T-helper 1 cell treated with Interleukin-12 subunit alpha and Interleukin-12 subunit beta and Interleukin-4 antibody, amounts not matched to agents 30 μg/mL and 1 μg/mL, for 36 hours (primary cell): ENCODE results near the gene ABHD10.

ENCODE experiments used
- H3K27ac Mint-ChIP-seq: one replicate; pipeline ENCODE4 v1.8.0; 2021; ENCODE audit warnings: mild to moderate bottlenecking, mixed read lengths
- H3K27me3 Mint-ChIP-seq: one replicate; pipeline ENCODE4 v1.8.0; 2021; ENCODE audit warnings: low read depth, mixed read lengths
- H3K36me3 Mint-ChIP-seq: one replicate; pipeline ENCODE4 v1.8.0; 2021; ENCODE audit warnings: low read depth, mixed read lengths
- H3K4me1 Mint-ChIP-seq: one replicate; pipeline ENCODE4 v1.8.0; 2021; ENCODE audit warnings: low read depth, mixed read lengths
- H3K4me3 Mint-ChIP-seq: one replicate; pipeline ENCODE4 v1.8.0; 2021; ENCODE audit warnings: mild to moderate bottlenecking, moderate library complexity, mixed read lengths
- H3K9me3 Mint-ChIP-seq: one replicate; pipeline ENCODE4 v1.8.0; 2021; ENCODE audit warnings: mixed read lengths

Gene ABHD10

DNA sequence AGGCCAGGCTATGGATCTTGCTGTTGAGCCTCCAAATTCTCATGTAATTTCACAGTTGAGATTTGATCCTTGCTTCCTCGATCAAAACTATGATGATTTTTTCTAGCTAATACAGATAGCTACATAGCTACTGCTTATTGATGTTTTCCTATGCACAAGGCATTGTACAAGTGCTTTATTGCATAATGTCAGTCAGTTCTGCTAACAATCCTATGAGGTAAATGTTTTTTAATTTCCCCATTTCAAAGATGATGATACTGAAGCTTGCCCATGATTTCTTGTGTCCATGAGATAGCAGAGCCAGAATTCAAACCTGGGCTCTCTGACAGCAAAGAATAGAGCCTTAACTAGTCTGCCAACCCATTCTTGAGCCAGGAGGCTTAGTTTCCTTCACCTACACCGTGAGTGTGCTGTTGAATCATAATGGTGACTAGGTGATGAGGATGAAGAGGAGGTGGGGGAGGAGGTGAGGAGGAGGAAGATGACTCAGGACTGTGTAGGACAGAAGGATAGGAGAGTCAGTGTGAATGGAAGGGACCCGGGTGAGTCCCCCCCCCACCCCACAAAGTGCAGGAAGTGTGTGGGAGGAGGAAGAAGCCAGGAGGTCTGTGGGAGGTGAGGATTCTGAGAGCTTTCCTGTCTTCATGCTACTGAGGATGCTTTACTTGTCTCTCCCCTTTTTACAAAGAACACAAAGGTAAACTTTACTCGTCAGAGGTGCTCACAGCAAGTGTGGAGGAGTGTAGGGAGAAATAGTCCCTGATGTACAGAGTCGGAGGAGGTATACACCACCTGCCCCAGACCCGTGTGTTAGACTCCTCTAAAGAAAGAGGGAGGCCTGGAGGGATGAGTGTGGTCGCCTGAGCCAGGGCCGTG, 23.5 kb downstream of the ABHD10 start:
- H3K27ac Mint-ChIP-seq: peak overlapping the region; percentile 68
- peak overlapping the region; percentile 29 for H3K4me3 Mint-ChIP-seq
- no peaks in the 10 kb centered on the region for H3K27me3 Mint-ChIP-seq
- no peaks in the 10 kb centered on the region for H3K9me3 Mint-ChIP-seq
- H3K36me3 Mint-ChIP-seq: no peaks in the 10 kb centered on the region
- peaks cover 45% of the 10 kb centered on the region for H3K4me1 Mint-ChIP-seq

DNA sequence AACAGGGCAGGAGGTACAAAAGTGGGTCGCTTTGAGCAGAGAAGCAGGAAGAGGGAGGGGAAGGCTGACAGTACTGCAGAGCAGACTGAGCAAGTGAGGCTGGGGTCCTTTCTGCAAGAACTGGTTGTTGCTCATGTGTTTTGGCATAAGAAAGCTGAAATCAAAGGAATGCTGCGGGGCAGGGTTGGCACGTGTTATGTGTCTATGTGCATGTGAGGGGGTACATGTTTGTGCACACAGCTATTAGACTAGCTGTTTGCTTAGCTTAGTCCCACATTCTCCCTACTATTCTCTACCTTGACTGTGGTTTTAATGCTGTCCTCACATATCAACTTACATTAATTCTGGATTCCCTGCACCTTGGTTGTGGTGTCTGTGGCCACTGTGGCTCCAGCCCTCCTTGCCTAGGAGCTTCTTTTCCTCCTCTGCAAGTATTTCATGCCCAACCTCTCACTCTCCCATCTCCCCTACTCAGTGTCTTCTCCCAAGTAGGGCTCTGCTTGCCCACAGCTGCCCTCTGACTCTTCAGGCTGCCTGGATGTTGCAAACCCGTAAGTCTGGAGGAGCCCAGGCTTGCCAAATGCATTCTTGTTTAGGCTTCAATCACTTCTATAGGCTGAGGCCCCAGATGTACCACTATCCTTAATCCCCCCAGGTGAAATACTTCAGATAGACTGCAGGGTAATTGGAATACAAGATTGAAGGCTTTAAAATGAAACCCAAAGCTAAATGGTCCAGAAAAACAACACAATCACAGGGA, 24.7 kb downstream of the ABHD10 start:
- peak overlapping the region; percentile 68 for H3K27ac Mint-ChIP-seq
- H3K4me3 Mint-ChIP-seq: no peak overlapping the region
- H3K9me3 Mint-ChIP-seq: no peaks in the 10 kb centered on the region
- peaks cover 44% of the 10 kb centered on the region for H3K4me1 Mint-ChIP-seq
- no peaks in the 10 kb centered on the region for H3K36me3 Mint-ChIP-seq
- no peaks in the 10 kb centered on the region for H3K27me3 Mint-ChIP-seq

DNA sequence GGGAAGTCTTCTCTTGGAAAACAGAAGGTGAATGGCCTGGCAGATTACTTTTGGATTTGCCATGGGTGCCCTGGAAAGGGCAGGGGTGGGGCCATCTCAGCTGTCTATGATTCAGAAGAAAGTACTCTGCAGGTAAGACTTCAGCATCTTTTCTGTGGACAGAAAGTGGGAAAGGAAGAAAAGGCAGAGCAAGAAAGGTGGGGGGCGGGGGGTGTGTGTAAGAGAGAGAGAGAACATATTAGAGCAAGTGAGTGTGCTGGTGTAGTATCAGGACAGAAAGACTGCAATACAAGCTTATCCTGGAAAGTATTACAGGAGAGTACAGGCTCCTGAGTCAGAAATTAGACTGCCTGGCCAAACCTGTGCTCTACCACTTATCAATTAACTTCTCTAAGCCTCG, 25.4 kb downstream of the ABHD10 start:
- no peak overlapping the region for H3K27ac Mint-ChIP-seq
- H3K4me3 Mint-ChIP-seq: no peak overlapping the region
- H3K27me3 Mint-ChIP-seq: no peaks in the 10 kb centered on the region
- peaks cover 40% of the 10 kb centered on the region for H3K4me1 Mint-ChIP-seq
- no peaks in the 10 kb centered on the region for H3K9me3 Mint-ChIP-seq
- no peaks in the 10 kb centered on the region for H3K36me3 Mint-ChIP-seq

DNA sequence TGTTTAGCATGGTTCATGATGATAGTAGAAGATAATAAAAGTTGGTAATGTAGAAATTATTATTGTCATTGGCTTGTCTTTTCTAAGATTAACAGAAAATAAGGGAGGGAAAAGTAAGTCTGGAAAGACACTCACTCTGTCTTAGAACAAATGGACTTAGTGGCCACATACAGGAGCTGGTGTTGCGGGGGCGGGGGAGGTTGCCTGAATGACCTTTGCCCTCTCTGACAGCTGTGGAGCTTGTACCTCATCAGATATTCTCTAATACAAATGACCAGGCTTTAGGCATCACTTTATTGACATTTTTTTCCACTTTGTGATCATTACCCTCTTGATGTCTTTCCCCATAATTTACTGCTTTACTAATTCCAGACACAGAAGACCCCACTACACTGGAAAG, 25.8 kb downstream of the ABHD10 start:
- no peak overlapping the region for H3K4me3 Mint-ChIP-seq
- no peaks in the 10 kb centered on the region for H3K27me3 Mint-ChIP-seq
- H3K9me3 Mint-ChIP-seq: no peaks in the 10 kb centered on the region
- no peak overlapping the region for H3K27ac Mint-ChIP-seq
- no peaks in the 10 kb centered on the region for H3K36me3 Mint-ChIP-seq
- H3K4me1 Mint-ChIP-seq: peaks cover 38% of the 10 kb centered on the region

DNA sequence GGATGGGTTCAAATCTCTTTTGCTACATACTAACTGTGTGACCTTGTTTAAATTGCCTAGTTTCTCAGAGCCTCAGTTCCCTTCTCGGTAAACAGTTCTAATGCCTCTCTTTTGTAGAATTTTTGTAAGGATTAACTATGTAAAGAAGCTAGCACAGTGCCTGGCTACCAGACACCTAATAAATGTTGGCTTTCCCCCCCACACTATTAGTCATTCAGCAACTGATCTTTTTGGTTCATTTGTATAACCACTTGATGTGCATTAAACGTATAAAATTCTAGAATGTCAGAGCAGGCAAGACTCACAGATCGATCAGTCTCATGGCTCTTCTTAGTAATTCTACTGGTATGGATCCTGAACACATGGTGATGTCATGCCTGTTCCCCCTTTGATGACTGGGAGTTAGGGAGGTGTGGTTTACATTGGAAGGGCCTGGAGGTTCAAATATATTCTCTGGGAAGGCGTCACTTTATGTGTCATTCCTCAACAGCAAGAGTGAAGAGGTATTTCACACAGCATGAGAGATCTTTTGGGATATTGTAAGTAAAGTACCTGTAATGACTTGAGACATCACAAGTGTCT, 26.4 kb downstream of the ABHD10 start:
- Mint-ChIP-seq H3K27ac (no peak overlapping the region), H3K4me1 (peaks cover 36% of the 10 kb centered on the region), H3K27me3 (no peaks in the 10 kb centered on the region), H3K4me3 (no peak overlapping the region), H3K9me3 (no peaks in the 10 kb centered on the region), H3K36me3 (no peaks in the 10 kb centered on the region)

DNA sequence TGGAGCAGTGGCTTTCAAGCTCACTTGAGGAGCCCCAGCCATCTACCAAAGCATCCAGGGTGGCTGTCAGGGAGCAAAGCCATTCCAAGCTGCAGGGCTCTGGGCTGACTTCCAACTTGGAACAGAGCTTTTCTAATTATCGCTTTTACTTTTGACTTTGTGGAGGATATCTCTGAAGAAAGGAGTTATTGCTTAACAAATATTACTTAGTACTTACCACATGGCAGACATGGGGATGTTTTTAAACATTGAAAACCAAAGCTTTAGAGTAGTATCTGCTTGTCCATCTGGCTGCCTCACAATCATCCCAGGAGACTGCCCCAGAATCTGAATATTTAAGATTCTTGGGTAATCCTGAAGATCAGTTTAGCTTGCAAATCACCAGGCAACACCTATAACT, 28.8 kb downstream of the ABHD10 start:
- Mint-ChIP-seq H3K27ac (no peak overlapping the region), H3K4me3 (no peak overlapping the region), H3K4me1 (peaks cover 28% of the 10 kb centered on the region), H3K36me3 (no peaks in the 10 kb centered on the region), H3K27me3 (no peaks in the 10 kb centered on the region), H3K9me3 (no peaks in the 10 kb centered on the region)

DNA sequence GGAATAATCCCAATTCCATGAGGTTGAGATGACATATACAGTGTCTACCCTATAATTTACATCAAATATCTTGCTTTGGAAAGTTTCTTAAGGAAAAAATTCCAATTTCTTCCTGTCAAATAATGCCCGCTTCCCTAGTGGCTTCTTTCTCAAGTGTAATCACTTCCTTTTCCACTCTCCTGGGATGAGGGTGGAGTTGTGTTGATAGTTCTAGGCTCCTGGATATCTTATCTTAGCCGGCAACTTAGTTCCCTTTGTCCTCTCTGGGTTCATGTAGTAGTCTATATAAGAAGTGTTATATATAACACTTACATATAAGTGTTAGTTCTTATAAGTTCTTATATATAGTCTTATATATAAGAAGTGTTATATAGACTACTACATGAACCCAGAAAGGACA, 30.8 kb downstream of the ABHD10 start:
- H3K27ac Mint-ChIP-seq: no peak overlapping the region
- H3K27me3 Mint-ChIP-seq: no peaks in the 10 kb centered on the region
- peaks cover 23% of the 10 kb centered on the region for H3K4me1 Mint-ChIP-seq
- H3K36me3 Mint-ChIP-seq: no peaks in the 10 kb centered on the region
- no peaks in the 10 kb centered on the region for H3K9me3 Mint-ChIP-seq
- no peak overlapping the region for H3K4me3 Mint-ChIP-seq

DNA sequence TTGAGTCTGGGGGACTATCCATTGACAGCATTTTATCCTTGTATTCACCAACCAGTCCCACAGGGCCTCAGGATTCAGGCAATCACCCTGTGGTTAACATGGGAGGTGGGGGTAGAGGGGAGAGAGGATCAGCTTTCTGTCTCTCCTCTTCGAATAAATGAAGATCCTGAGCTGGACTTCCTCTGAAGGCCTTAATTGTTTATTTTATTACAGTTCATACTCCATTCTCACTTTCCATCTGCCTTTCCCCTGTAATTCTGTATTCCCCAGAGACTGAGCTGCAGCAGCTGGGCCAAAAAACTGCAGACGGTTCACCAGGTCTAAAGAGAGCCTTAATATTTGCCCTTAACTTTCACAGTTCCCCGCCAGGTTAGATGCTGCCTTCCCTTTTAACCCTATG, 31.8 kb downstream of the ABHD10 start:
- Mint-ChIP-seq H3K27ac (no peak overlapping the region), H3K9me3 (no peaks in the 10 kb centered on the region), H3K4me1 (peaks cover 20% of the 10 kb centered on the region), H3K27me3 (no peaks in the 10 kb centered on the region), H3K4me3 (no peak overlapping the region), H3K36me3 (no peaks in the 10 kb centered on the region)

DNA sequence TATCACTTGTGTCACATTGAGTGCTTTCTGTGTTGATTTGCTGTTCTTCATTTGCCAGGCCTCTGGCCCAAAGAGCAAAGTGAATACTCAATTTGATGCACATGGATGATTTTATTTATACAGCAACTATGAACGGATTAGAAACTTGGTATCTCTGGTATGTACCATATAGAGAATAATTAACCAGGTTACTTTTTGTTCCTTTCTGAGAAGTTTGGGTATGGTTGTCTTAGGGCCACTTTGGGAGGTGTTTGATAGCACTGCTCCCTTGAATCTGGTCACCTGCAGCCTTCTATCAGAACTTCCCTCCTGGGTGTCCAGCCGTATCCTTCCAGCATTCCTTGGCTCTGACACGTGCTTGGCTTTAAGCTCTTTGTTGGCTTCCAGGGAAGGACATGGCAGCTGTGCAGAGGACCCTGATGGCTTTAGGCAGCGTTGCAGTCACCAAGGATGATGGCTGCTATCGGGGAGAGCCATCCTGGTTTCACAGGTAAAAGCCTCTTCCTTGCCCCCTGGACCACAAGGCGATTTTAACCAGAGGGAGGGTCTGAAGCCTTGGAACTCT, 32.6 kb downstream of the ABHD10 start:
- Mint-ChIP-seq H3K9me3 (no peaks in the 10 kb centered on the region), H3K27me3 (no peaks in the 10 kb centered on the region), H3K4me1 (peaks cover 20% of the 10 kb centered on the region), H3K36me3 (no peaks in the 10 kb centered on the region), H3K4me3 (no peak overlapping the region), H3K27ac (no peak overlapping the region)

DNA sequence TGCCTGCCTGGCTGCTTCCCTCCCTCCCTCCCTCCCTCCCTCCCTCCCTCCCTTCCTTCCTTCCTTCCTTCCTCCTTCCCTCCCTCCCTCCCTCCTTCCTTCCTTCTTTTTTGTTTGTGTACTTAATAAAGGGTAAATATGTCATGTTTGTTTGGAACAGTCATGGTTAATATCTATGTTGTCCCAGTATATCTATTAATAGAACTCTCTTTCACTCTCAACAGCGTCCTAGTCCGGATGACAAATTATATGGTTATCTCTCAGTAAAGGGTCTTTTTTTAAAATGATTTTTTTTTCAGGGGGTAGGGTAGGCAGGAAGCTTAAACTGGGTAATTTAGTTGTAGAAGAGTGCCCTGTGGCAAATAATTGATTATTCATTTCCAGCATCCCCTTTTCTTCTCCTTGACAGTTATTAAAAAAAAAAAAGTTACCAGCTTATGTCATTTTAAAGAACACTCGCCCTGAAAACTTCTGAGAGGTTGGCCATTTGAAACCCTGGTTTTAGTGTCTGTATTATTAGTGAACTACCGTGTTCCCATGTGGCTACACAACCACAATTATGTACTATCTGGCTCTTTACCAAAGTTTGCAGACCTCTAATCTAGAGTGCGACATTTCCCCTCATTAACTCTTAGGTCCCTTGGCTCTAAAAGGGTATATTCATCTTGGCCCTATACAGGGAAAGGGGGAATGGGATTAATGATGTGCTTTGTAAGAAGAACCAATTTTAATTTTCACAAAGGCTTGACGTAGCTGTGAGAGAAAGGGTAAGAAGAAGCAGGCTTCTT, 33.6 kb downstream of the ABHD10 start:
- H3K9me3 Mint-ChIP-seq: no peaks in the 10 kb centered on the region
- no peaks in the 10 kb centered on the region for H3K36me3 Mint-ChIP-seq
- H3K27me3 Mint-ChIP-seq: no peaks in the 10 kb centered on the region
- no peak overlapping the region for H3K4me3 Mint-ChIP-seq
- peaks cover 20% of the 10 kb centered on the region for H3K4me1 Mint-ChIP-seq
- H3K27ac Mint-ChIP-seq: no peak overlapping the region

DNA sequence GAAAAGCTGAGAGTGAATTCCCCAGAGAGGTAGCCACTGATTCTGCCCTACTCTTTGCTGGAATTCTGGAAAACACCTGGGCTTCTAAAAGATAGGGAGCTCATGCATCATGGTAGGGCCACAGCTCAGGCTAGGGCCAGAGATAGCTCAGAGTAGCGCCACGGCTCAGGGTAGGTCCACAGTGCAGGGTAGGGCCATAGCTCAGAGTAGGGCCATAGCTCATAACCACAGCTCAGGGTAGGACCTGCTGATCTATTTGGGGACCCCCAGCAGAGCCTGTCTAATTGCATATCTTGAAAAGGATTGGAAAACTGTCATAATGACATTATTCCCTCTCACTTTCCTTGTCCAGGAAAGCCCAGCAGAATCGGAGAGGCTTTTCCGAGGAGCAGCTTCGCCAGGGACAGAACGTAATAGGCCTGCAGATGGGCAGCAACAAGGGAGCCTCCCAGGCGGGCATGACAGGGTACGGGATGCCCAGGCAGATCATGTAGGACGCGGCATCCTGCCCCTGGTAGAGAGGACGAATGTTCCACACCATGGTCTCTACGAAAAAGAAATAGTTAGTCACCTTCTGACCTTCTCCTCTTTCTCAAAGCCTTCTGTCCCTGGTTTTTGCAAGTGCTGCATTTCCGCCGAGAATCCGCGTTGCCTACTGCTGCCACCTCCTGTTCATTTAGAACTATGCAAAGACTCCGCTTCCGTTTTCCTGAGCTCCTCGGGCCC, 34.4 kb downstream of the ABHD10 start:
- peak overlapping the region; percentile 16 for H3K4me3 Mint-ChIP-seq
- H3K27me3 Mint-ChIP-seq: no peaks in the 10 kb centered on the region
- H3K27ac Mint-ChIP-seq: peak overlapping the region; percentile 6
- no peaks in the 10 kb centered on the region for H3K36me3 Mint-ChIP-seq
- H3K9me3 Mint-ChIP-seq: no peaks in the 10 kb centered on the region
- H3K4me1 Mint-ChIP-seq: peaks cover 20% of the 10 kb centered on the region

DNA sequence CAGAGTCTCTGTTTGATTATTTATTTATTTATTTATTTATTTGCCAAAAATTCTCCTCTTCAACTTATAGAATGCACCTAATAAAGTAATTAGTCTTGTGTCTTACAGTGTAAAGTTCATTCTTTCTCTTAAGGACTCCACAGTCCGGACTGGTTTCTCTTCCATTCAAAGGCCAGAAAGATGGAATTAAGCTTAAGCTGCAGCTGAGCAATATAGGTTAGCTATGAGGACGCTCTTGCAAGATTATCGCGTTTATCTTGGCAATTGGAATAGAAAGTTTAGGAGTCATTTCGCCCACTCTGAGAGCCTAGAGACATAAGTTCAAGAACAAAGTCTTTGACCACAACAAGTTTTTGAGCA, 34.9 kb downstream of the ABHD10 start:
- no peak overlapping the region for H3K4me3 Mint-ChIP-seq
- H3K27ac Mint-ChIP-seq: no peak overlapping the region
- H3K4me1 Mint-ChIP-seq: peaks cover 18% of the 10 kb centered on the region
- no peaks in the 10 kb centered on the region for H3K36me3 Mint-ChIP-seq
- H3K9me3 Mint-ChIP-seq: no peaks in the 10 kb centered on the region
- no peaks in the 10 kb centered on the region for H3K27me3 Mint-ChIP-seq

DNA sequence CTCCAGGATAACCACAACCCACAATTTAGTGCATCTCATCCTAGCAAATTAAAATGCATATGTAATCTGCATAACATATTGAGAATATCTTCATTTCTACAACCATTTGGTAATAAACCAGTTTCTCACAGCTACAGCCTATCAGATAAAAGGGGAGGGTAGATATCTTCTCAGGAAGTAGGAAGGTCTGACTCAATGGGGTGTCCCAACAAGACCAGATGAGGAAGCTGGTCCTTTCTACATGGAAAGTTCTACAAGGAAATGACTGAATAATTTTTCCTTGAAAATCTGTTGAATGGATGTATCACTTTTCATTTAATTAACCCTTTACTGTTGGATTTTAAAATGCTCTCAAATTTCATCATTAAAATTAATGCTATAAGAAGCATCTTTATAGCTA, 38.3 kb downstream of the ABHD10 start:
- peaks cover 3% of the 10 kb centered on the region for H3K27me3 Mint-ChIP-seq
- H3K4me3 Mint-ChIP-seq: no peak overlapping the region
- no peaks in the 10 kb centered on the region for H3K9me3 Mint-ChIP-seq
- no peak overlapping the region for H3K27ac Mint-ChIP-seq
- peaks cover 21% of the 10 kb centered on the region for H3K4me1 Mint-ChIP-seq
- H3K36me3 Mint-ChIP-seq: no peaks in the 10 kb centered on the region

DNA sequence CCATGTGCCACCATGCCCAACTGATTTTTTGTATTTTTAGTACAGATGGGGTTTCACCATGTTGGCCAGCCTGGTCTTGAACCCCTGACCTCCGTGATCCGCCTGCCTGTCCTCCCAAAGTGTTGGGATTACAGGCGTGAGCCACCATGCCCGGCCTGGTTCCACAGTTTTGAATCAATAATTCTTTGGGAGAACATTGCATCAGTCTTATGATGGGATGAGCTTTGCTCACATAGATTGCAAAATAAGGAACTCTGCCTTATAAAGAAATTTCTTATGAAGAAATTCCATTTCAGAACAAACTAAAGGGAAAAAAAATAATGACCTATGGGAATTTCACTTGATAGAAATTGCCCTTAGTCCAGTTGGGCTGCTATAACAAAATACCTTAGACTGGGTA, 39.9 kb downstream of the ABHD10 start:
- Mint-ChIP-seq H3K27me3 (peaks cover 3% of the 10 kb centered on the region), H3K4me3 (no peak overlapping the region), H3K4me1 (peaks cover 8% of the 10 kb centered on the region), H3K27ac (no peak overlapping the region), H3K9me3 (no peaks in the 10 kb centered on the region), H3K36me3 (no peaks in the 10 kb centered on the region)
